GM12878 (cell line): ENCODE data around the gene ADAM30.

Source experiments
- BRCA1 ChIP-seq: IDR thresholded peaks from 2 replicates; pipeline ENCODE4 v1.6.1; 2011; ENCODE audit warnings: low read depth, low read length, improper control_type of control experiment
- HDAC6 ChIP-seq: fragments of 200-600 bp; sonication (generic); IDR thresholded peaks from one replicate; pipeline ENCODE4 v1.8.0; 2017; ENCODE audit warnings: antibody characterized with exemption; ENCODE audit not compliant: unreplicated experiment
- NR2F1 ChIP-seq: fragments of 450-650 bp; conservative IDR thresholded peaks from 2 replicates; pipeline ENCODE4 v1.6.1; 2017; ENCODE audit warnings: mild to moderate bottlenecking
- PAX8 ChIP-seq: fragments of 450-650 bp; IDR thresholded peaks from 2 replicates; pipeline ENCODE4 v1.6.1; 2017; ENCODE audit warnings: mild to moderate bottlenecking, moderate library complexity
- POLR2A ChIP-seq: IDR thresholded peaks from 2 replicates; pipeline ENCODE4 v1.6.1; 2011; ENCODE audit warnings: low read depth, mild to moderate bottlenecking, low read length
- POLR2AphosphoS5 ChIP-seq: IDR thresholded peaks from 2 replicates; pipeline ENCODE4 v1.6.1; 2011; ENCODE audit warnings: mild to moderate bottlenecking, low read length, inconsistent platforms
- RAD21 ChIP-seq: IDR thresholded peaks from 2 replicates; pipeline ENCODE4 v1.6.1; 2011; ENCODE audit warnings: mild to moderate bottlenecking, low read depth, low read length, moderate library complexity; ENCODE audit not compliant: insufficient read depth
- RFX5 ChIP-seq: IDR thresholded peaks from 2 replicates; pipeline ENCODE4 v1.6.1; 2011; ENCODE audit warnings: low read depth, low read length, improper control_type of control experiment
- TARDBP ChIP-seq: IDR thresholded peaks from 2 replicates; pipeline ENCODE4 v1.6.1; 2016; ENCODE audit warnings: borderline replicate concordance
- USF2 ChIP-seq: IDR thresholded peaks from 2 replicates; pipeline ENCODE4 v1.6.1; 2011; ENCODE audit warnings: low read depth, low read length, improper control_type of control experiment, borderline replicate concordance
- WRNIP1 ChIP-seq: IDR thresholded peaks from 2 replicates; pipeline ENCODE4 v1.6.1; 2011; ENCODE audit warnings: low read depth, low read length, improper control_type of control experiment, borderline replicate concordance
- ZNF274 ChIP-seq: IDR thresholded peaks from one replicate; pipeline ENCODE4 v1.8.0; 2011; ENCODE audit not compliant: insufficient read length, insufficient read depth
- TF ChIP-seq, protein P1 (sequence below): fragments of 450-650 bp; IDR thresholded peaks from 2 replicates; pipeline ENCODE4 v1.6.1; 2016; ENCODE audit warnings: mild to moderate bottlenecking, moderate library complexity, borderline replicate concordance
- TF ChIP-seq, protein P2 (sequence below), 3 experiments: IDR thresholded peaks in 2 of 3; conservative IDR thresholded peaks in 1 of 3; 2 replicates each; pipeline ENCODE4 v1.5.1; 2011; ENCODE audit warnings: low read depth in 3 of 3, low read length in 3 of 3, mild to moderate bottlenecking in 3 of 3, control low read depth in 2 of 3, moderate library complexity in 2 of 3, inconsistent platforms in 1 of 3, mixed read lengths in 1 of 3; ENCODE audit not compliant: control insufficient read depth in 2 of 3, insufficient read depth in 1 of 3; ENCODE audit errors: extremely low read depth in 1 of 3

DNA sequence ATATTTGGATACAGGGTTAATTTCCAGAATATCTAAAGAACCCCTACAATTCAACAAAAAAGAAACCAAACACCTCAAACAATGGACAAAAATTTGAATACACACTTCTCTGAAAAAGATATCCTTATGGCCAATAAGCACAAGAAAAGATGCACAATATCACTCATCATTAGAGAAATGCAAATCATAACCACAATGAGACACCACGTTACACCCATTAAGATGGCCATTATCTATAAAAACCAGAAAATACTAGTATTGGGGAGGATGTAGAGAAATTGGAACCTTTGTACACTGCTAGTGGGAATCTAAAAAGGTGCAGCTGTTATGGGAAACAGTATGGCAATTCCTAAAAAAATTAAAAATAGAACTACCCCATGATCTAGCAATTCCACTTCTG is 4.9 kb downstream of the ADAM30 start:
- TF ChIP-seq HDAC6 = no peak
- TF ChIP-seq, protein P1, sequence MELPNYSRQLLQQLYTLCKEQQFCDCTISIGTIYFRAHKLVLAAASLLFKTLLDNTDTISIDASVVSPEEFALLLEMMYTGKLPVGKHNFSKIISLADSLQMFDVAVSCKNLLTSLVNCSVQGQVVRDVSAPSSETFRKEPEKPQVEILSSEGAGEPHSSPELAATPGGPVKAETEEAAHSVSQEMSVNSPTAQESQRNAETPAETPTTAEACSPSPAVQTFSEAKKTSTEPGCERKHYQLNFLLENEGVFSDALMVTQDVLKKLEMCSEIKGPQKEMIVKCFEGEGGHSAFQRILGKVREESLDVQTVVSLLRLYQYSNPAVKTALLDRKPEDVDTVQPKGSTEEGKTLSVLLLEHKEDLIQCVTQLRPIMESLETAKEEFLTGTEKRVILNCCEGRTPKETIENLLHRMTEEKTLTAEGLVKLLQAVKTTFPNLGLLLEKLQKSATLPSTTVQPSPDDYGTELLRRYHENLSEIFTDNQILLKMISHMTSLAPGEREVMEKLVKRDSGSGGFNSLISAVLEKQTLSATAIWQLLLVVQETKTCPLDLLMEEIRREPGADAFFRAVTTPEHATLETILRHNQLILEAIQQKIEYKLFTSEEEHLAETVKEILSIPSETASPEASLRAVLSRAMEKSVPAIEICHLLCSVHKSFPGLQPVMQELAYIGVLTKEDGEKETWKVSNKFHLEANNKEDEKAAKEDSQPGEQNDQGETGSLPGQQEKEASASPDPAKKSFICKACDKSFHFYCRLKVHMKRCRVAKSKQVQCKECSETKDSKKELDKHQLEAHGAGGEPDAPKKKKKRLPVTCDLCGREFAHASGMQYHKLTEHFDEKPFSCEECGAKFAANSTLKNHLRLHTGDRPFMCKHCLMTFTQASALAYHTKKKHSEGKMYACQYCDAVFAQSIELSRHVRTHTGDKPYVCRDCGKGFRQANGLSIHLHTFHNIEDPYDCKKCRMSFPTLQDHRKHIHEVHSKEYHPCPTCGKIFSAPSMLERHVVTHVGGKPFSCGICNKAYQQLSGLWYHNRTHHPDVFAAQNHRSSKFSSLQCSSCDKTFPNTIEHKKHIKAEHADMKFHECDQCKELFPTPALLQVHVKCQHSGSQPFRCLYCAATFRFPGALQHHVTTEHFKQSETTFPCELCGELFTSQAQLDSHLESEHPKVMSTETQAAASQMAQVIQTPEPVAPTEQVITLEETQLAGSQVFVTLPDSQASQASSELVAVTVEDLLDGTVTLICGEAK = no peak
- no peak for TF ChIP-seq POLR2AphosphoS5
- TF ChIP-seq POLR2A = no peak
- TF ChIP-seq USF2 = no peak
- TF ChIP-seq PAX8 = no peak
- no peak for TF ChIP-seq RFX5
- TF ChIP-seq NR2F1 = no peak
- TF ChIP-seq, protein P2, sequence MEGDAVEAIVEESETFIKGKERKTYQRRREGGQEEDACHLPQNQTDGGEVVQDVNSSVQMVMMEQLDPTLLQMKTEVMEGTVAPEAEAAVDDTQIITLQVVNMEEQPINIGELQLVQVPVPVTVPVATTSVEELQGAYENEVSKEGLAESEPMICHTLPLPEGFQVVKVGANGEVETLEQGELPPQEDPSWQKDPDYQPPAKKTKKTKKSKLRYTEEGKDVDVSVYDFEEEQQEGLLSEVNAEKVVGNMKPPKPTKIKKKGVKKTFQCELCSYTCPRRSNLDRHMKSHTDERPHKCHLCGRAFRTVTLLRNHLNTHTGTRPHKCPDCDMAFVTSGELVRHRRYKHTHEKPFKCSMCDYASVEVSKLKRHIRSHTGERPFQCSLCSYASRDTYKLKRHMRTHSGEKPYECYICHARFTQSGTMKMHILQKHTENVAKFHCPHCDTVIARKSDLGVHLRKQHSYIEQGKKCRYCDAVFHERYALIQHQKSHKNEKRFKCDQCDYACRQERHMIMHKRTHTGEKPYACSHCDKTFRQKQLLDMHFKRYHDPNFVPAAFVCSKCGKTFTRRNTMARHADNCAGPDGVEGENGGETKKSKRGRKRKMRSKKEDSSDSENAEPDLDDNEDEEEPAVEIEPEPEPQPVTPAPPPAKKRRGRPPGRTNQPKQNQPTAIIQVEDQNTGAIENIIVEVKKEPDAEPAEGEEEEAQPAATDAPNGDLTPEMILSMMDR (IDR thresholded peaks at IDR 0.05 in 2 of 3, conservative IDR thresholded peaks at IDR 0.05 in 1 of 3; ENCODE audit: control insufficient read depth in 2 of 3, extremely low read depth in 1 of 3, insufficient read depth in 1 of 3, low read depth in 3 of 3, low read length in 3 of 3) = no peak
- no peak for TF ChIP-seq RAD21
- TF ChIP-seq BRCA1 = no peak
- no peak for TF ChIP-seq TARDBP
- TF ChIP-seq WRNIP1 = no peak
- TF ChIP-seq ZNF274 = no peak
